Right ventricle myocardium inferior (tissue), 1 donor: Measurements from ENCODE around the gene SLC44A2. TPM values are rescaled to one million over a fixed set of nuclear protein-coding genes. Genes with fewer than 3 reads are reported as not detected.

Experiments
- ATAC-seq: fragments of 200-7000 bp; cut with Tn5 transposase; one replicate; pipeline ENCODE4 v1.9.1; 2020; ENCODE audit warnings: mild to moderate bottlenecking, moderate library complexity
- DNase-seq: peaks from one replicate; pipeline ENCODE4 v3.0.0; 2021; ENCODE audit errors: missing footprints
- intact Hi-C: fragments of 100-400 bp; cut with DNase I; formaldehyde crosslinking; loops from one replicate; pipeline ENCODE4 v1.11.0; 2022
- total RNA-seq: library from RNA; stranded (reverse); fragmentation: NEBNext Ultra II Directional; extraction: Animal tissue kit (Norgen Biotek cat#: 25700); gene quantifications from one replicate; pipeline ENCODE4 v1.2.1, GENCODE V29; 2021
- donor health status: DM: no; HTN: yes; CAD: no; lungs with severe emphysema.

The SLC44A2 gene
- total RNA-seq, 1 donor from 2014 or later: 71.4 TPM

DNA sequence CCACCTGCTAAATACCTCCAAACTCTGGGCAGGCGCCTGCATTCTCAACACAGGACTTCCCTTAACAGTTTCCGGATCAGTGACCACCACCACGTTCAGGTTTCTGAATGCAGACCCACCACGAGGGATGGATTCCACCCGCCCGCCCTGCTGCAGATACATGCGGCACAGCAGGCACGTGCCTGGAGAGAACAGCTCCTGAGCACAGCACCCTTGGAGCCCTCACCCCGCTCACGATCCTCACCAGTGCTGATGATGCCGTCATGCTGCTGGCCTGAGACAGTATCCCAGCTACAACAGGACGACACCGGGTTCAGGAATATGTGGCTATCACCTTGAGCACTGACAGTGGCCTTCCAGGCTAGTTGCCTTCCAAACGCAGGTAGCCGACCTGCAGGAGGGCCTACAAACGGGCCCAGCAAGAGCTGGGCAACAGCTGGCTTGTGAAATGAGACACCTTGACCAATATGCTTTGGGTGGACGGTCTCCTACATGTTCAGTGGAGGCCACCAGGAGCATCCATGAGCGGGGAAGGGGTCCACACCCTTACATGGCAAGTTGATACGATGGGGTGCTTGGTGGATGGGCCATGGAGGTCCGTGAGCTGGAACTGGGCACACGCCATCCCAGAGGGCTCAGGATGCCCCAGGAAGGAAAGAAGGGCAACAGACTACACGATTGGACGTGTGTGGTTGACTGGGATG, 66.0 kb downstream of the SLC44A2 start:
- no peak for ATAC-seq
- DNase-seq: peak; percentile 57
- intact Hi-C loops: loop anchor here (5.0 kb wide), 1 partner anchor 39 kb away; the partner anchor contains the start of gene ILF3

DNA sequence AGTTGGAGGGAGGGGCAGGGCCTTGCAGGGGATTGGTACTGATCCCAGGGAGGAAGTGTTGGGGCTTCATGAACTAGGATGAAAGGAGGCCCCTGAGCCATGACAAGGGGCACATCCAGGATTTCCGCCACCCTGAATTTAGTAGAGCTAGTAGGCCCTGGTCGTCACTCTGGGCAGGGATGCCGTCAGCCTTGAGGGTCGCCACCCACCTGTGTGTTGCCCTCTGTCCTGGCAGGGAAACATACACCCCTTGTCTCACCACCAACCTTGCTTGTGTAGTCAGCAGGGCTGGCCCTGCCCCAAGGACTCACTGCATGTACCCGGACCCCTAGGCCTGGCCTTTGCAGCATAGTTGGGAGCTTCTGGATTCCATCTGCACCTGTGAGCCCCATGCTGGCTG, 66.5 kb downstream of the SLC44A2 start:
- ATAC-seq (no peak), DNase-seq (peak; percentile 34)
- intact Hi-C loops: loop anchor here (5.0 kb wide), 1 partner anchor 40 kb away; the partner anchor contains the start of gene ILF3

GRCh38 chr19:10692673-10693264, 67.4 kb downstream of the SLC44A2 start:
- intact Hi-C loops: loop anchor here (5.0 kb wide), 1 partner anchor 40 kb away; the partner anchor contains the start of gene ILF3
- DNase-seq: peak; percentile 28
- ATAC-seq: no peak

Other genes starting within 250 kb of the SLC44A2 start
- 67.1 TPM for gene TYK2, start 245.0 kb upstream of the SLC44A2 start, total RNA-seq
- gene CDC37, start 222.0 kb upstream of the SLC44A2 start, total RNA-seq: 155 TPM
- 37.0 TPM for gene PDE4A, start 205.0 kb upstream of the SLC44A2 start, total RNA-seq
- gene KEAP1, start 122.2 kb upstream of the SLC44A2 start, total RNA-seq: 82.8 TPM
- 0.27 TPM for gene S1PR5, start 108.1 kb upstream of the SLC44A2 start, total RNA-seq
- 47.6 TPM for gene ATG4D, start 81.6 kb upstream of the SLC44A2 start, total RNA-seq
- gene KRI1, start 59.5 kb upstream of the SLC44A2 start, total RNA-seq: 10.8 TPM
- gene CDKN2D, start 56.6 kb upstream of the SLC44A2 start, total RNA-seq: 9.9 TPM
- not detected for gene AP1M2, start 38.2 kb upstream of the SLC44A2 start, total RNA-seq
- 101 TPM for gene ILF3, start 28.8 kb downstream of the SLC44A2 start, total RNA-seq
- 28.0 TPM for gene QTRT1, start 75.9 kb downstream of the SLC44A2 start, total RNA-seq
- 177 TPM for gene DNM2, start 92.5 kb downstream of the SLC44A2 start, total RNA-seq
- 30.3 TPM for gene TMED1, start 210.7 kb downstream of the SLC44A2 start, total RNA-seq
- gene C19orf38, start 222.9 kb downstream of the SLC44A2 start, total RNA-seq: 1.5 TPM
- 39.5 TPM for gene CARM1, start 246.0 kb downstream of the SLC44A2 start, total RNA-seq